ENCODE data around the gene PPP6R3.

PPP6R3 gene

DNA sequence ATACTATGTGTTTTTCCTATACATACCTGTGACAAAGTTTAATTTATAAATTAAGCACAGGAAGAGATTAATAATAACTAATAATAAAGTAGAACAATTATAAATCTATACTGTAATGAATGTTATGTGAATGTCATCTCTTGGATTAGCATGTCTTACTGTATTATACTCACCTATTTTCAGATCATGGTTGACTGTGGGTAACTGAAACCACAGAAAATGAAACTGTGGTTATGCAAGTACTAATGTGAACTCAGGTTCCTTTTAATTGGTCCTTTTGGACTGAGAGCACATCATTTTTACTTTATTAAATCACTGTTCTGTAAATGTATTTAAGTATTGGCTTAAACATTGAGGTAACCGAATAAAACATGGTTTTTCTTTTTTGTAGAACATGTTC is 108.8 kb downstream of the PPP6R3 start:
- Histone ChIP-seq H3K27ac (ENCODE audit: low read depth in 2 of 2, low read length in 2 of 2) (no peak overlapping the region), H3K36me3 (ENCODE audit: control insufficient read depth in 2 of 2, insufficient read depth in 2 of 2, low read length in 2 of 2) (peaks cover 58 to 78% of the 10 kb centered on the region in 2 donors), H3K9ac (ENCODE audit: low read depth in 1 of 2, low read length in 2 of 2) (no peak overlapping the region), H3K4me1 (ENCODE audit: control insufficient read depth in 2 of 2, insufficient read depth in 2 of 2, low read length in 2 of 2) (no peaks in the 10 kb centered on the region), H3K9me3 (ENCODE audit: control insufficient read depth in 2 of 2, low read length in 2 of 2) (no peaks in the 10 kb centered on the region), H3K27me3 (ENCODE audit: control insufficient read depth in 2 of 2, insufficient read depth in 2 of 2, low read length in 2 of 2) (no peaks in the 10 kb centered on the region), H3K4me3 (ENCODE audit: low read length in 2 of 2) (no peak overlapping the region)

DNA sequence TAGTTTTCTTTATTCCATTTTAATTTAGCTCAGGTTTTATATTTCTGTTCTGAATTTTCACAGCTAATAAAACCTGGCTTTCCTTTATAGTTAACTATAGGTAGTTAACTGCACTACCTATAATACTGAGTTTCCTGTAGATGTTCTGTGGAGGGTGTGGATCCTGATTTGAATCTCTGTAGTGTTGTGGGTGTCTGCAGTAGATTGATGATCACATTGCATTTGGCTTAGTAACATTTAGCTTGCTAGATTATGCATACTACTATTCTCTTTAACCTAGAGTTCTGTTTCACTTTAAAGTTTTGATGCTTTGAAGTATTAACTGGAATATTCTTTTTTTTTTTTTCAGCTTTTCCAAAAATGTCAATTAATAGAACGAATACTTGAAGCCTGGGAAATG is 110.1 kb downstream of the PPP6R3 start:
- Histone ChIP-seq H3K27ac (ENCODE audit: low read depth in 2 of 2, low read length in 2 of 2) (no peak overlapping the region), H3K4me1 (ENCODE audit: control insufficient read depth in 2 of 2, insufficient read depth in 2 of 2, low read length in 2 of 2) (no peaks in the 10 kb centered on the region), H3K9me3 (ENCODE audit: control insufficient read depth in 2 of 2, low read length in 2 of 2) (no peaks in the 10 kb centered on the region), H3K36me3 (ENCODE audit: control insufficient read depth in 2 of 2, insufficient read depth in 2 of 2, low read length in 2 of 2) (peaks cover 57 to 75% of the 10 kb centered on the region in 2 donors), H3K27me3 (ENCODE audit: control insufficient read depth in 2 of 2, insufficient read depth in 2 of 2, low read length in 2 of 2) (no peaks in the 10 kb centered on the region), H3K4me3 (ENCODE audit: low read length in 2 of 2) (no peak overlapping the region), H3K9ac (ENCODE audit: low read depth in 1 of 2, low read length in 2 of 2) (no peak overlapping the region)

DNA sequence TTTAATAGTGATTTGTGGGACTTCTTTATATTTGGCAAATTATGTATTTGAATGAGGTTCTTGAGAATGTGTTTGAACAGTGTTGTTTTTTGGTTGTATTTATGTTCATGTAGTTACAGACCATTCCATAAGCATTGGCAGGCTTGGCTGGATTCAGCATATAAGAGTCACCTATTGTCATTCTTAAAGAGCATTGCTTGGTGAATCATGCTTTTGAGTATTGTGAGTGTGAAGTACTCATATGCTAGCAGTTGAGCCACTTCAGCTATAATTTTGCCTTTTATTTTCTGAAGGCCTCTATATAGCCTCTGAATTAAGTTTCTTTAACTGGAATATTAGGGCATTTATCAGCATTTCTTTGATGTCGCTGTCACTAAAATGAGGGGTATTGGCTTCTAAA is 113.8 kb downstream of the PPP6R3 start:
- no peaks in the 10 kb centered on the region for H3K4me1 ChIP-seq (ENCODE audit: control insufficient read depth in 2 of 2, insufficient read depth in 2 of 2, low read length in 2 of 2)
- H3K4me3 ChIP-seq (ENCODE audit: low read length in 2 of 2) = no peak overlapping the region
- no peaks in the 10 kb centered on the region for H3K9me3 ChIP-seq (ENCODE audit: control insufficient read depth in 2 of 2, low read length in 2 of 2)
- H3K9ac ChIP-seq (ENCODE audit: low read depth in 1 of 2, low read length in 2 of 2) = no peak overlapping the region
- H3K27ac ChIP-seq (ENCODE audit: low read depth in 2 of 2, low read length in 2 of 2) = no peak overlapping the region
- peaks cover 73 to 81% of the 10 kb centered on the region in 2 donors for H3K36me3 ChIP-seq (ENCODE audit: control insufficient read depth in 2 of 2, insufficient read depth in 2 of 2, low read length in 2 of 2)
- H3K27me3 ChIP-seq (ENCODE audit: control insufficient read depth in 2 of 2, insufficient read depth in 2 of 2, low read length in 2 of 2) = no peaks in the 10 kb centered on the region

DNA sequence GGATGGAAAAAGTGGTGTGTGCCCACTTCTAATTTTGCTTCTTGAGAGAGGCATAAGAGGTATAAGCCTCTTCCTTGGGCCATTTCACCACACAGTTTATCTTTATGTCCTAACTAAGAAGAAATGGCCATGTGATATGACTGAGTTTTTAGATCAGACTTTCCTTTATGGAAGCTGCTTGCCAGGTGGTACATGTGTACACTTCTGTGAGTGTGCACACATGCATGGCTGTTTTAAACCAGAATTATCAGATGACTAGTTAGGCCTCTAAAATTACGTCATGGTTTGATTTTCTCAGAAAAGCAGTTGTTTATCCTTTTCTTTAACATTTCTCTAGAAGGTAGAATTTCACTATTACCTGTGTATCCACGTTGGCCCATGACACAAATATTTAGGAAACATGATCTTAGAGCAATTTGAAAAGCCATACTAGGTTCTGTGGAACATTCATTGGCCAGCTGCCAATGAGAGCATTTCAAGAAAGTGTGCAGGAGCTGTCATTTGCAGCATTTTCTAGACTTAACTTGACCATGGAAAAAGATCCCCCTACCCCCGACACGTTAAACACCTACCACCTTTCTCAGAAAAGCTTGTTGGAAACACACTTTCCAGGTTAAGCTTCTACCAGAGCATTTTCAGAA is 114.6 kb downstream of the PPP6R3 start:
- Histone ChIP-seq H3K4me3 (ENCODE audit: low read length in 2 of 2) (no peak overlapping the region), H3K27me3 (ENCODE audit: control insufficient read depth in 2 of 2, insufficient read depth in 2 of 2, low read length in 2 of 2) (no peaks in the 10 kb centered on the region), H3K9me3 (ENCODE audit: control insufficient read depth in 2 of 2, low read length in 2 of 2) (no peaks in the 10 kb centered on the region), H3K27ac (ENCODE audit: low read depth in 2 of 2, low read length in 2 of 2) (no peak overlapping the region), H3K9ac (ENCODE audit: low read depth in 1 of 2, low read length in 2 of 2) (no peak overlapping the region), H3K36me3 (ENCODE audit: control insufficient read depth in 2 of 2, insufficient read depth in 2 of 2, low read length in 2 of 2) (peaks cover 82 to 83% of the 10 kb centered on the region in 2 donors), H3K4me1 (ENCODE audit: control insufficient read depth in 2 of 2, insufficient read depth in 2 of 2, low read length in 2 of 2) (no peaks in the 10 kb centered on the region)

DNA sequence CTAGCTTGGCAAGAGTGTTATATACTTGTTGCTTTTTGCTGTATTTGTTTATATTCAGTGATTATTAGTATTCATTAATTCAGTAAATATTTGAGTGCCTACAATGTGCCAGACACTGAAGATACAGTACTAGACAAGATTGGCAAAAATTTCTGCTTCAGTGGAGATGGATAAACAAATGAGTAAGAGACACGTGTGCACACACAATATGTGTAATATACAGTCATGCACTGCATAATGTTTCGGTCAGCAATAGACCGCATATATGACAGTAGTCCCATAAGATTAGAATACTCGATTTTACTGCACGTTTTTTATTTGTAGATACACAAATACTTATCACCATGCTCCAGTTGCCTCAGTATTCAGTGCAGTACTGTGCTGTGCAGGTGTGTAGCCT is 118.9 kb downstream of the PPP6R3 start:
- peaks cover 79 to 81% of the 10 kb centered on the region in 2 donors for H3K36me3 ChIP-seq (ENCODE audit: control insufficient read depth in 2 of 2, insufficient read depth in 2 of 2, low read length in 2 of 2)
- H3K9me3 ChIP-seq (ENCODE audit: control insufficient read depth in 2 of 2, low read length in 2 of 2) = no peaks in the 10 kb centered on the region
- H3K9ac ChIP-seq (ENCODE audit: low read depth in 1 of 2, low read length in 2 of 2) = no peak overlapping the region
- H3K4me1 ChIP-seq (ENCODE audit: control insufficient read depth in 2 of 2, insufficient read depth in 2 of 2, low read length in 2 of 2) = no peaks in the 10 kb centered on the region
- no peak overlapping the region for H3K27ac ChIP-seq (ENCODE audit: low read depth in 2 of 2, low read length in 2 of 2)
- H3K4me3 ChIP-seq (ENCODE audit: low read length in 2 of 2) = no peak overlapping the region
- no peaks in the 10 kb centered on the region for H3K27me3 ChIP-seq (ENCODE audit: control insufficient read depth in 2 of 2, insufficient read depth in 2 of 2, low read length in 2 of 2)

DNA sequence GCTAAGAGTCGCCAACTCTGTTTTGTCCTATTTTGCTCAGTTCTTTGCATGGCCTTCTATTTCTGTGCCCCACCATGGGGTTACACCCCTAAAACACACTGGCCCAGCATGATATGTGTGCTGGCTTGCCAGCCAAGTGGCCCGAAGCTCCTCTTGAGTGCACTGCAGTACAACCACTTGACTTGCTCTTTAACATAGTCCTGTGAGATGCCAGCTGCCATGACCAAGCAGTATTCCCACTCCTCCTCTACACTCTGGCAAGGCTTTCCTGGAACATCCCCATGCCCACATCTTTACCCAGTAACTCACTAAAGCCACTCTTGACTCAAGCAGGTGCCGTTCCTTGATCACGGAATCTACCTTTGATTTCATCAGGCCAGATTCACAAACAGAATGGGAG is 120.9 kb downstream of the PPP6R3 start:
- Histone ChIP-seq H3K9me3 (ENCODE audit: control insufficient read depth in 2 of 2, low read length in 2 of 2) (no peaks in the 10 kb centered on the region), H3K9ac (ENCODE audit: low read depth in 1 of 2, low read length in 2 of 2) (no peak overlapping the region), H3K27me3 (ENCODE audit: control insufficient read depth in 2 of 2, insufficient read depth in 2 of 2, low read length in 2 of 2) (no peaks in the 10 kb centered on the region), H3K27ac (ENCODE audit: low read depth in 2 of 2, low read length in 2 of 2) (no peak overlapping the region), H3K4me1 (ENCODE audit: control insufficient read depth in 2 of 2, insufficient read depth in 2 of 2, low read length in 2 of 2) (no peaks in the 10 kb centered on the region), H3K36me3 (ENCODE audit: control insufficient read depth in 2 of 2, insufficient read depth in 2 of 2, low read length in 2 of 2) (peaks cover 76 to 77% of the 10 kb centered on the region in 2 donors), H3K4me3 (ENCODE audit: low read length in 2 of 2) (no peak overlapping the region)

DNA sequence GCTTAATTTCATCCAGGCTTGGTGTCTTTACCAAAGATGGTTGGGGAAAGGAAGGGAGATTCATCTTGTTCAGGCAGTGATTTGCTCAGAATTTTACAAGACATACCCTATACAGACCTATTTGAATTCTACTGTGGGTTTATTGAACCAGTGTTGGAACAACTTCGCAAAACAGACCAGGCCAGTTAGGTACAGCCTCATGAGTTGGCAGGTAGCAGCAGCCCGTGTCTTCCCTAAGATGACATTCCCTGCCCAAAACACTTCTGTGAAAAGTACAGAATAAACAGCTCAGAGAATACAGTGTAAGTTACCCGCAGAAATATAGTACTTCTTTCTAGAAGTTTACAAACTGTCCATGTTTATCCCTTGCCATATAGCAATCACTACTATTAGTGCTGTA is 121.3 kb downstream of the PPP6R3 start:
- Histone ChIP-seq H3K9me3 (ENCODE audit: control insufficient read depth in 2 of 2, low read length in 2 of 2) (no peaks in the 10 kb centered on the region), H3K4me3 (ENCODE audit: low read length in 2 of 2) (no peak overlapping the region), H3K4me1 (ENCODE audit: control insufficient read depth in 2 of 2, insufficient read depth in 2 of 2, low read length in 2 of 2) (no peaks in the 10 kb centered on the region), H3K27ac (ENCODE audit: low read depth in 2 of 2, low read length in 2 of 2) (no peak overlapping the region), H3K9ac (ENCODE audit: low read depth in 1 of 2, low read length in 2 of 2) (no peak overlapping the region), H3K36me3 (ENCODE audit: control insufficient read depth in 2 of 2, insufficient read depth in 2 of 2, low read length in 2 of 2) (peaks cover 76 to 77% of the 10 kb centered on the region in 2 donors), H3K27me3 (ENCODE audit: control insufficient read depth in 2 of 2, insufficient read depth in 2 of 2, low read length in 2 of 2) (no peaks in the 10 kb centered on the region)

DNA sequence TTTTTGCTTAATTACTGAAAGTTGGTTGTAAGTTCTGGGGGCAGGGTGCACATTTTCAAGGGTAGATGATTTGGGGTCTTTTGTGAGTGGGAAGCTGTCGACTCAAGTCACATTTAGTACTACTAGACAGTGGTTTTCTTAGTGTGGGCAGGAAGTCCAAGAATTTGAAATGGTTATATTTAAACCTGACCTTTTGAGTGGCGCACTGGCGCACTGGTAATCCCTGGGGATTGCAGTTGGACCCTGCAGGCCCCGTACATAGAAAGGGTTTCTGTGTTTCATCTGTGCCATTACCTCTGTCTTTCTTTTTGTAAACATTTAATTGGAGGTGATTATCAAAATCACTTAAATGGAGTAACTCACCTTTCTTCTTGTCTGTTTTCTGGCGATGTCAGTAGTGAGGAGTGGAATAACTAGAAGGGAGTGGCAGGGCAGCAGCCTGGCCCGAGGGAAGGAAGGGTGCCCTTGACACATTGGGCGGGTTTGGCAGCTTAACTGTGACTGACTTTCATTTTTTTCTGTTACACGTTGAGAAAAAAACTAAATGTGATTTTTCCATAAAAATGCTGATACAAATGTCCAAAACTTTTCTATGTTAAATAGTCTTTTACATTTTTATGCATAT is 122.0 kb downstream of the PPP6R3 start:
- peaks cover 75 to 80% of the 10 kb centered on the region in 2 donors for H3K36me3 ChIP-seq (ENCODE audit: control insufficient read depth in 2 of 2, insufficient read depth in 2 of 2, low read length in 2 of 2)
- H3K4me3 ChIP-seq (ENCODE audit: low read length in 2 of 2) = no peak overlapping the region
- no peaks in the 10 kb centered on the region for H3K4me1 ChIP-seq (ENCODE audit: control insufficient read depth in 2 of 2, insufficient read depth in 2 of 2, low read length in 2 of 2)
- no peak overlapping the region for H3K9ac ChIP-seq (ENCODE audit: low read depth in 1 of 2, low read length in 2 of 2)
- H3K27me3 ChIP-seq (ENCODE audit: control insufficient read depth in 2 of 2, insufficient read depth in 2 of 2, low read length in 2 of 2) = no peaks in the 10 kb centered on the region
- H3K27ac ChIP-seq (ENCODE audit: low read depth in 2 of 2, low read length in 2 of 2) = no peak overlapping the region
- H3K9me3 ChIP-seq (ENCODE audit: control insufficient read depth in 2 of 2, low read length in 2 of 2) = no peaks in the 10 kb centered on the region

DNA sequence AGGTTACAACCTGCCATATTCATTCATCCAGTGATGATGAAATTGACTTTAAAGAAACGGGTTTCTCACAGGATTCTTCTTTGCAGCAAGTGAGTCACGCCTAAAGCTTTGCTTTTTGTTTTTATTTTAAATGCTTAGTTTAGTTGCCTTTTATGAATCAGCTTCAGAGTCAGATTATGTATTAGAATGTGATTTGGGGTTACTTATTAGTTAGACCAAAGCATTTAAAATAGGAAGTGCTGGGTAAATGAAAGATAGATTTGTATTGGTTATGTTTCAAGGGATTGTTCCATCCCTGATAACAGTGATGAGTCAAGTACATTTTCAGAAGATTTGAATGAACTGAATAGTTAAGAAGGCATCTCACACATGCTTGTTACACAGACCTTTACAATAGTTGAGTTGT is 122.5 kb downstream of the PPP6R3 start:
- Histone ChIP-seq H3K36me3 (ENCODE audit: control insufficient read depth in 2 of 2, insufficient read depth in 2 of 2, low read length in 2 of 2) (peaks cover 75 to 79% of the 10 kb centered on the region in 2 donors), H3K4me3 (ENCODE audit: low read length in 2 of 2) (no peak overlapping the region), H3K27me3 (ENCODE audit: control insufficient read depth in 2 of 2, insufficient read depth in 2 of 2, low read length in 2 of 2) (no peaks in the 10 kb centered on the region), H3K9me3 (ENCODE audit: control insufficient read depth in 2 of 2, low read length in 2 of 2) (no peaks in the 10 kb centered on the region), H3K4me1 (ENCODE audit: control insufficient read depth in 2 of 2, insufficient read depth in 2 of 2, low read length in 2 of 2) (no peaks in the 10 kb centered on the region), H3K27ac (ENCODE audit: low read depth in 2 of 2, low read length in 2 of 2) (no peak overlapping the region), H3K9ac (ENCODE audit: low read depth in 1 of 2, low read length in 2 of 2) (no peak overlapping the region)

DNA sequence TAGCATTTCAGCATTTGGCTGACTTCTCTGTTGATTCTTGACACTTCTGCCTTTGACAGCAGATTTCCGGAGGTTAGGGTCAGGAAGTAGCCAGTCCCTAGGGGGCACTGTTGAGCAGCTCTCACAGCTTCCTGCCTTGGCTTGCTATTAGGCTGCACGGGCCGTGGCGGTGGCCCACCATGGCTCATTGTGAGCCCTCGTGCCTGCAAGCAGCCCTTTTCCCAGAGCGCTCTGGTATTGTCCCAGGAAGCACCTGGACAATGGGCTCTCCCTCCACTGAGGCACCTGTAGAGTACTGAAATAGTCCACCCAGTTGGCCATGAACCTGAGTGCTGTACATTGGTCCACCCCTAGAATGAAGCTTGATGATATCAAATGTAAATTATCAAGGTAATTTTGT is 123.5 kb downstream of the PPP6R3 start:
- H3K9ac ChIP-seq (ENCODE audit: low read depth in 1 of 2, low read length in 2 of 2) = no peak overlapping the region
- no peaks in the 10 kb centered on the region for H3K4me1 ChIP-seq (ENCODE audit: control insufficient read depth in 2 of 2, insufficient read depth in 2 of 2, low read length in 2 of 2)
- H3K4me3 ChIP-seq (ENCODE audit: low read length in 2 of 2) = no peak overlapping the region
- no peaks in the 10 kb centered on the region for H3K27me3 ChIP-seq (ENCODE audit: control insufficient read depth in 2 of 2, insufficient read depth in 2 of 2, low read length in 2 of 2)
- no peak overlapping the region for H3K27ac ChIP-seq (ENCODE audit: low read depth in 2 of 2, low read length in 2 of 2)
- peaks cover 66 to 71% of the 10 kb centered on the region in 2 donors for H3K36me3 ChIP-seq (ENCODE audit: control insufficient read depth in 2 of 2, insufficient read depth in 2 of 2, low read length in 2 of 2)
- no peaks in the 10 kb centered on the region for H3K9me3 ChIP-seq (ENCODE audit: control insufficient read depth in 2 of 2, low read length in 2 of 2)
